Measurements from ENCODE around the gene FKBP10.
A peak's percentile ranks its signal among the peaks of the same experiment; 100 is the strongest.

Gene FKBP10

DNA sequence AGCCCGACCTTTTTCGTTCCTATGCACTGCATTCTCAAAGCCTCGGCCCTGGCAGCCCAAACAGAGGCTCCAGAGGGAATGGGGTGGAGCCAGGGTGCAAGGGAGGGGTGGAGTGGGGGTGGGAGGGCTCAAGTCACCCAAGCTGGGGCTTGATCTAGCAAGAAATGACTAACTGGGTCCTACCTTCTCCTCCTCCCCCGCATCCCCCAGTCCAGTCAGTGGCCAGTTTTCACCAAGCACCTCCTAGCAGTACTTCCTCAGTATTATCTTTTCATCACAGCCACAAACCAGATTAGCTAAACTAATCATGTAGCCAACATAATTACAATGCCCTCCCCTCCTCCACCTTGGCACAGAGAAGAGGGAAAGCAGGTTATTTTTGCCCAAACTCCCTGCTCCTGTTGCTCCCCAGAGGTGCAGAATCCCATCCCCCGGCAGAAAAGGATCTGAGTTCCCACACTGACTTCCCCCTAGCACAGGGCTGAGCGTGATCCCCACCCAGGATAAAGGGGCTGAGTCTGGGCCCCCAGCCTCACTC is 28.5 kb upstream of the FKBP10 start:
- DNase-seq, result no peak

DNA sequence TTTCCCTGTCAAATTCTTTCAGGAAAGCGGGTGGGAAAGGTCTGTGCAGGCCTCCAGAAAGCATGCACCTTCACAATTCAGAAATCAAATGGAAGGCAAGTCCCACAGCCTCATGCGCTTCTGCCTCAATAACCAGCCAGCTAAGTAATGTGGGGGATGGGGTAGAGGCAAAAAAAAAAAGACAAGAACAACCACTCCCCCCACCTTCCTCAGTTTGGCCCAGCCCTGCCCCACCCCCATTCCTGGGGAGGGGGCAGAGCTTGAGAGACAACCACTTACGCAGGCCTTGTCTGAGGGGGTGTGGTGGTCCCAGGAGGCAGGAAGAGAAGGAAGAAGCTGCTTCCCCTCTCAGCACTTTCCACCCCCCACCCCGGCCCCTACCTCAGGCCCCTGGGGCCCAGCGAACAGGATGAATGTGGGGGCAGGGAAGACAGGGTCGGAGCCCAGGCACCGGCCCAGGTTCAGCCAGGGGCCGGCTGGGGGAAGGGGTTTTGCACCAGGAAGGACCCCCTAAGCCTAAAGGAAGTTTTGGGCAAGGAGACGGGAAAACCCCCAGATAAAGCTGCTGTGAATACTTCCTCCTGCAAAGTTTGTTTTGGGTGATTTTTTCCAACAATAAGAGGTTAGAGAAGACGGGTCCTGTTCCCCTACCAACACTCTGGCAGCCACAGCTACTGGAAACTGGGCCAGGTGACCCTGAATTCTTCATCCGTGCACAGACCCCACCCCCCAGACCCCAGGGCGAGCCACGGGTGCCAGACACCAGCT is 27.5 kb upstream of the FKBP10 start:
- DNase-seq, result no peak

DNA sequence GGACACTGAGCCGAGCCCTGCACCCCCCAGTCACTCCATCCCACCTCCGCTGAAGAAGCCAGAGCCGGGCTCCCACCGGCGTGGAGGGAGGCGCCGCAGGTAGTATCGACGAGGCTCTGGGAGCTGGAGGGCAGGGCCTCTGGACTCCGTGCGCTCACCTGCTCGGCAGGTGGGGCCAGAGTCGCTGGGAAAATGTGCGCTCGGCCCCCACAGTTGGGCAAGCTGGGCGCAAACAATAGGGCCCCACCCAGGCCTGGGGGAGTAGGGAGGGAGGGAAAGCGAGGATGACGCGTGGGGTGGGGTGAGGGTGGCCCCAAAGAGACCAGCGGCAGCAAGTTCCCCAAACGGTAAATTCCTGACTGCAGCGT is 27.0 kb upstream of the FKBP10 start:
- no peak for DNase-seq

DNA sequence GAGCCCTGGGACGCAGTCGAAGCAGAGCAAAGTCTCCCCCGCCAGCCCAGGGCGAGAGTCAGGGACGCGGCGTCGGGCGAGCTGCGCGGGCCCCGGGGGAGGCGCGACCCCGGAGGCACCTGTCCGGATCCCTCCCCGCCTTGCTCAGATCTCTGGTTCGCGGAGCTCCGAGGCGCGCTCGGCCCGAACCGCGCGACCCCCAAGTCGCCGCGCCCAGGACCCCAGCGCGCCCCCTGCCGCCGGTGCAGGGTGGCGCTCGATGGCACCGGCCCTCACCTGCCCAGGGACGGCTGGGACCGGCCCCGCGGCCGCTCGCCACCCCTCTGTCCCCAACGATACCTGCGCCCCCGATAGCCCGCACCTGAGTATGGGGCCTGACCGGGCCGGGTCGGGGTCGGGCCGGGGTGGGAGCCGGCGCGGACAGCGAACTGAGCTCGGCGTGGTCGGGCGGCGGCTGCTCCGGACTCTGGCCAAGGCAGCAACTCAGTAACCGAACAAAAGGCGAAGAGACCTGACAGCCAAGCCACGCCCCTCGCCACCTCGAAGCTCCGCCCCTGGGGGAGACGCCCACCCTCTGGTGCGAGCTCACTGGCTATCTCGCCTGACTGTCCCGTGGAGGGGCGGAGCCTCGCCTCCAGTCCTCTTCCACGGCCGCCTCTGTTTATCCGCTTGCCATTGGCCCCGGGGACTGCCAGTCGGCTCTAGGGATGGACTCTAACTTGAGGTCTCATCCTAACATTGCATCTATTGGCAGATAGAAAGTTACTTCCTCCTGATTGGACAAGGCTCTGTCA is 26.4 kb upstream of the FKBP10 start, which contains the start of gene JUP:
Gene JUP, minus strand, starts transcription at position 485 of the 794 bp plus-strand sequence. CDS start 14,857 bp downstream, outside the sequence.
- peak; percentile 99 to 100 for DNase-seq

- no peak for DNase-seq
Observed at GRCh38 chr17:41787021-41787418, 25.8 kb upstream of the FKBP10 start.

DNA sequence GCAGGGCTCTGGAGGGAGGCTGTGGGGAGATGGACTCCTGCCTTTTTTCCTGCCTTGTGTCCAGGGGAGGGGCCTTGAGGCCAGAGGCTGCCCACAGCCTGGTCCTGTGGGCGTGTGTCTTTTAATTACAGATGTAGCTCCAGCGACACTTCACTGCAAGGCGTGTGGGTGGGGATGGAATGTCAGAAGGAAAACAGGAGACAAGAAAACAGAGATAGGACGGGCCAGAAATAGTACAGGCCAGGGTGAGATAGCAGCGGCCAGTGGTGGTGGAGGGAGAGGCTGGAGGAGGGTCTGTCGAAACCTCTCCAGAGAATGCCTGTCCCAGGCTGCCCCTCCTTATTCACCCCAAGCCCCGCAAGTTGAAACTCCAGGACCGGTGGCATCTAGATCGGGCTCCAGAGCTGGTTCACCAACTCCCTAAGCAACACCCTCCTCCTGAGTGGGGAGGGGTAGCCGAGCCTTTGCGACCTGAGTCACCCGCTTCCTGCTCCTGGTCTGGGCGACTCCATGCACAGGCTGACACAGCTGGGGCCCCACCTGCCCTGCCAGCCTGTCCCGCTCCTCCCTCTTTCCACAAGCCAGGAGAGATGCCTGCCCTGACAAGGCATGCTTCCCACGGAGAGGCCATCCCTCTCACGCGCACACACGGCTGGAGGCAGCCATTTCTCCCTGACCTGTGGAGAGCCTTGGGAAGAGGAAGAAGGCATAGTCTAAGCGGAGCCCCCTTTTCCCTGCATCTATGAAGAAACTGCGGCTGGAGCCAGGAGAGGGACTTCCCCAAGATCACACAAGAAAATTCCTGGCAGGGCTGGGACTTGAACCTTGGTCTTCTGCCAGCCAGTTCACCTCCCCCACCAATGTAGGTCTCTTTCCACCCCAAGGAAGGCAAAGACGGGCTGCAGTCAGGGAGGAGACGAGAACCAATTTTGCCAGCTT is 19.7 kb upstream of the FKBP10 start:
- no peak for DNase-seq

DNA sequence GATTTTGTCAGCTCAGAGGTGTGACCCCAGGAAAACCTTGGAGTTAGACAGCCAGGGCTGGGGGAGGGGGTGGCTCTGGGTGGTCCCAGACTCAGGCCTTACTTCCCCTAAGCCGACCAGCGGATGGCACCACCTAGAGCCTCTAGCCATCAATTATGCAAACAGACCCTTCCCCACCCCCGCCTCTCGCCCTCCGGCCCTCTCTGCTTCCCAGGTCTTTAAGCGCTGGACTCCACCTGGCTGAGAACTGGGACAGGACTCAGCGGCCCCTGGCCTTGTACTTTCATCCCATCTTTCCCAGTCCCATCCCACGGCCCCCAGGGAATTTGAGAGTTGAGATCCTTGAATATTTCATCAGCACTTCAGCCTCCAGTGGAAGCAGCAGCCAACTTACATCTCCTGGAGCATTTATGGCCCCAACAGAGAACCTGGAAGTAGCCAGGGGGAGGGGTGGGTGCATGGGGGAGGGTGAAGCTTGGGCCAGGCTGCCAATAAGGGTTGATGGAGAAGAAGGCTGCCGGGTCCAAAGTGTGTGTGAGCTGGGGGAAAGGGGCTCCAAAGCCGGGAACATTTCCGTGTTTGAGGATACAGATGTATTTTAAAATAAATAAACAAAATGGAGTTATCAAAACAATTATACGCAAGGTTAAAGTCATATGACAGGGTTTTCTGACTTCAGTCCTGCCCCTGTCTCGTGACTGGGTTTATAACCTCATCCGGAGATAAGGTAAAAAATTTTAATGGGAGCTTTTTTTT is 18.8 kb upstream of the FKBP10 start:
- no peak for DNase-seq

DNA sequence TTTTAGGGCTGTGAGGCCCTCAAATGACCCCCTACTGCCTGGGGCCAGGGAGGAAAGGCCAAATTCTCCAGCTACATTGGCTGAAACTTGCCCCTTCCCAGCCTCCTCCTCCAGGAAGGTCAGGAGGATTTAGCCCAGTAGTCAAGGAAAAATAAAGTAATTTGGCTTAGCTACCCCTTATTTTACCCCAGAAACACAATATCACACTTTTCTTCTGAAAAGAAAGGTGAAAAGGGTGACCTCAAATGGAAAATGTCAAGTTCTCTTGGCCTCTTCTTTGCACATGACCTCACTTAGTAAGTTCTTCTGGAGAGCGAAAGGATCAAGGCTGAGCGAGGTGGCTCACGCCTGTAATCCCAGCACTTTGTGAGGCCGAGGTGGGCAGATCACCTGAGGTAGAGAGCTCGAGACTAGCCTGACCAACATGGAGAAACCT is 18.2 kb upstream of the FKBP10 start:
- DNase-seq, result no peak

DNA sequence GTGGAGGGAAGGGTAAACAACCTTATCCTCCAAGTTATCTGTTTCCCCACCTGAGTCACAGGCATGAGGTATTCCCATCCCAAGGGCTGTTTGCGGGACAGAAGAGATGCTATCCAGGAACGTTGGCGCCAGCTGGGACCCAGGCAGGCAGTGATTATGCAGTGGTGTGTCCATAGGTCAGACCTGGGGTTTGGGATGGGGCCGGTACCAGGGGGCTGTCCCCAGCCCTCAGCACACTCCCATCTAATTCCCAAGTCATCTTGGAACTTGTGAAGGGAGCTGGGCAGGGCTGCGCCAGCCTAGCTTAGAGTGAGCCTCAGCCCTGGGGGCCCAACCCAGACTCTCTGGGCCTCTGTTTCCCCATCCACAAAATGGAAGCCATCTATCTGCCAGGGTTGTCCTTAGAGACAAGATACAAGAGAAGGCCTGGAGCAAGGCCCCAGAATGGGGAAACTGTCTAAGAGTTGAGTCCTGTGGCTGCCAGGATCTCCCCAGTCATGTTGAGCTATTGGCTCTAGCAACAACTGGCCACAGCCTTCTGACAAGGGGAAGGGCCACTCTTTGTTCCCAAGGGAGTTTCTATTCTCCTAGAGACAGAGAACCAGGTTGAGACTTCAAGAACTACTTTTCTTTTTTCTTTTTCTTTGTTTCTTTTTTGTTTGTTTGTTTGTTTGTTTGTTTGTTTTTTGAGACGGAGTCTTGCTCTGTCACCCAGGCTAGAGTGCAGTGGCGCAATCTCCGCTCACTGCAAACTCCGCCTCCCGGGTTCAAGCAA is 16.5 kb upstream of the FKBP10 start:
- no peak for DNase-seq

DNA sequence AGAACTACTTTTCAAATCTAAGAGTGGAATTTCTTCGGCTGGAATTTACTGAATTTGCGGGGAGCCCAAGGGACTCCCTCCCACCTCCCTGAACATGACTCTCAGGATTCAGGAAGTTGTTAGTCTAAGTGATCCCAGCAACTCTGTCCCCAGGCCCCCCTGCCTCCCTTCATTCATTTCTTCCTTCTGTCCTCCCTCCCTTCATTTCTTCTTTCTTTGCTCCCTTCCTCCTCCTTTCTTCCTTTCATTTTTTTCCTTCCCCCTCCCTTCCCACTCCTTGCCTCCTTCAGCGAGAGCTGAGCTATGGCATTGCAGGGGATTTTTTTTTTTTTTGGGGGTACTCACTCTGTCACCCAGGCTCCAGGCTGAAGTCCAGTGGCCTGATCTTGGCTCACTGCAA is 15.4 kb upstream of the FKBP10 start:
- no peak for DNase-seq

DNA sequence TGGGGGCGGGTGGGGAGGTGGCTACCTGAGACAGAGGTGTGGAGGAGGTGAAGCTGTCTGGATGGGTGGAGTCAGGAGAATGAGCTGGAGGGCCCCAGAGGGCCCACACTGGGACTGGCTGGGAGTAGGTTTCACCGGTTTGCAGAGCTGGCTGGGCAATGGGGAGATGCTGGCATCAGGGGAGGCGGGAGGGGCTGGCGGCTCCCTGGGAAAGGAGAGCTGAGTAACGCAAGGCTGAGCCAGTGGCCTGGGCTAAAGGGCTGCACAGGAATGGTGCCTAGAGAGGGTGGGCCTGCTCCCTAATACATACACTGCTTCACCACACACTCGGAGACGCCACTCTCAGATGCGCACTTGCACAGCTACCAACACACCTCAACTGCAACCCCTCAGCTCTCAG is 13.4 kb upstream of the FKBP10 start:
- DNase-seq, result no peak

DNA sequence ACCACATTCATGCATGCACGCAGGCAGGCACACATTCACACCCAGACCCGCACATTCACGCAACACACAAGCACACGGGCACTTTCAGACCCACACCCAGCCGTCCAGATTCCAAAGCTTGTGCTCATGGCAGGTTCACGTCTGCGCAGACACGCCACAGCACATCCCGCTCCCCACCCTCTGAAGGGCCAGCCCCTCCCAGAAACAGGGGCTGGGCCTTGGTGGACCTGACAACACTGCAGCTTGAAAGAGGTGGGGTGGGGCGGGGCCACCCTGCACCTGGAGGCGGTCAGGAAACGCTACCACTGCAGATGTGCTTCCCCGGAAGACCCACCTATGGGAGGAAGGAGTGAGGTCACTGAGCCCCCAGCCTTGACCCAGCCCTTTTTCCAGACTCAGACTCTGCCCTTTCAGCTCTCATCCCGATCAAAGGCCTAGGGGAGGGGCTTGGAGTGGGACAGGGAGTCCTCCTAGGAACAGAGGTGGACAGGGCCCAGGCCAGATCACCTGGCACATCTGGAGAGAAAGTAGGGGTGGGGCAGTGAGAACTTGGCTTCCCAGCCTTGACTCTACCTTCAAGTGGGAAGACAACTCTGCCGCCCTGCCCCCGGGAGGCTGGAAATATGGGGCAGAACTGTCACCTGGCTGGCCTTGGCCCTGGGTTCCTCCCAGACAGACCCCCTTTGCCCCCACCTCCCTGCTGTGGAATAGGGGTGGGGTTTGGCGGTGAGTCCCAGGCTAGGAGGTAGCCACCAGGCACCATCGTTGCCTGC is 12.0 kb upstream of the FKBP10 start:
- DNase-seq, result no peak

- DNase-seq, result peak in 1 of 2 experiments; percentile 37
Observed at GRCh38 chr17:41801374-41802271, 11.2 kb upstream of the FKBP10 start.

DNA sequence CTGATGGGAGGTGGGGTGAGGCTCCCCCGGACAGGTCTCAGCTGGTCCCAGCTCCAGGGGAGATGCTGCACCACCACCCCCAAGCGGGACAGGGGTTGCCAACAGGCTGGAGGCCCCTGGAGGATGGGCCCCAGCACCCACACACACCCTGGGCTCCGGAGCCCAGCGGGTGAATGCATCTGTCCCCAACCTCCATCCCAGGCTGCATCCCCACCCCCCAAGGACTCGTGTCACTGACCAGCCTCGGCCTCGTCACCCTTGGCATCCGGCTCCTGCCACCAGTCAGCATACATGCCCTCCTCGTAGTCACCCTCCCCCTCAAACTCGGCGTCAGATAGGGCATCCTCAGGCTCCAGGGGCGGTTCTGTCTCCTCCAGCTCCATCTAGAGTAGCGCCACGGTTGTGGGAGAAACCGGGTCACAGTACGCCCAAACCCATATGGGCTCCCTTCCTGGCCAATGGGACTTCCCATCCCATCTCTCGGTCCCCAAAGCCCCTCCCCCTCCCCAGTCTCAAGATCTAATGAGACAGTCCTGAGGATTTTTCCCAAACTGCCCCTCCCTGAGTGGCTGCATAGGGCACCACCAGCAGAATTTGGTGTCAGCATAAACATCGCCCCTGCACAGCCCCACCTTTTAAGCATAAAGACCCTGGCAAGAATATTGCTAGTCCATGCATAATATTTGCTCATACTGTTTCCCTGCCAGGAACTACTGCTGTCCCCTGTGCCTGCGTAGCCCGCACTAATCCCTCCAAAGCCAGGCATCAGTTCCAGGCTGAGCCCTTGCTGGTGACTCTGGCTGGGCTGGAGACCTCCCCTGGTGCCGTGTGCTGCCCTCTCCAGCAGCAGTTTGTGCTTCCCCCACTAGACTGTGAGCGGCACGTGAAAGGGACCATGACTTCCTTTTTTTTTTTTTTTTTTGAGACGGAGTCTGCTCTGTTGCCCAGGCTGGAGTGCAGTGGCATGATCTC is 9.5 kb upstream of the FKBP10 start:
- no peak for DNase-seq

- DNase-seq, result no peak
Observed at GRCh38 chr17:41806685-41807445, 5.9 kb upstream of the FKBP10 start.

DNA sequence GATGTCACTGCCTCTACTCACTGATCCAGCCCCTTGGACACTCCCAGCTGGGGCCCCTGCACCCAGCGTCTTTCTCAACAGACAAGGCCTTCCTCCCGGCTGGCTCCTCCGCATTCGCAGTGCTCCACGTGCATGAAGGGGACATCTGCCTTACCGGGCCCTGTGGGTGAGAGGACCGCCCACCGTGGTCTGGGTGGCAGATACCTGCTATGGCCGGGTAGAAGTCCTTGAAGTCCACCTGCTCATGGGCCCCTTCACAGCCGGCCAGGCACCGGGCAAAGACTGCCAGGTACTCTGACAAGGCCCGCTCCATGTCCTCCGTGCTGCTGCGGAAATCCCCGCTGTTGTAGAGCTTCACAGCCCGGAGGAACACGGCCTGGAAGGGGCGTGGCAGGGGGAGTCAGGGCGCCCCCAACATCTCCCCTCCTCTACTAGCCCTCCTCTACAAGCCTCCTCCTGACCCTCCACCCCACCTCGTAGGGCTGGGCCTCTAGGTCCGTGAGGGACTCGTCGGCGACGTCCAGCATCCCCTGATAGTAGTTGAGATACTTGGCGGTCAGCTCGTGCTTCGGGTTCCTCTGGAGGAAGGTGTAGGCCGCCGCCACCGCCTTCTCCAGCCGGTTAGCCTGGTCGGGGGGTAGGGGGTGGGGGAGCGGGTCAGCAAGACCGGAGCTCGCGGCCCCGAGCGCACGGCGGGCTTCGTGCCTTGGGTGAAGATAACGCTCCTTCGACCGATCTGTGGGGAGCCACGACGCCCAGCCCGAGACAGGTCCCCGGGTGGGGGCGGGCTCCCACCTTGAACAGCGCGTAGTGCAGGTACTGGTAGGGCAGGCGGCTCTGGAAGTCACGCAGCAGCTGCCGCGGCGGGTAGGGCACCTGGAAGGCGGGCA is 1.9 kb upstream of the FKBP10 start:
- DNase-seq, result no peak

Measured in cerebellar nuclear complex (tissue), 1 donor.